HUDEP-2 (cell line): ENCODE results near the gene GSG1L.

Experiments used
- DNase-seq, 76 experiments: peaks; one replicate each; lab custom pipeline; 2025; ENCODE audit not compliant: unreplicated experiment in 76 of 76; lab: John Stamatoyannopoulos, UW

Gene GSG1L

DNA sequence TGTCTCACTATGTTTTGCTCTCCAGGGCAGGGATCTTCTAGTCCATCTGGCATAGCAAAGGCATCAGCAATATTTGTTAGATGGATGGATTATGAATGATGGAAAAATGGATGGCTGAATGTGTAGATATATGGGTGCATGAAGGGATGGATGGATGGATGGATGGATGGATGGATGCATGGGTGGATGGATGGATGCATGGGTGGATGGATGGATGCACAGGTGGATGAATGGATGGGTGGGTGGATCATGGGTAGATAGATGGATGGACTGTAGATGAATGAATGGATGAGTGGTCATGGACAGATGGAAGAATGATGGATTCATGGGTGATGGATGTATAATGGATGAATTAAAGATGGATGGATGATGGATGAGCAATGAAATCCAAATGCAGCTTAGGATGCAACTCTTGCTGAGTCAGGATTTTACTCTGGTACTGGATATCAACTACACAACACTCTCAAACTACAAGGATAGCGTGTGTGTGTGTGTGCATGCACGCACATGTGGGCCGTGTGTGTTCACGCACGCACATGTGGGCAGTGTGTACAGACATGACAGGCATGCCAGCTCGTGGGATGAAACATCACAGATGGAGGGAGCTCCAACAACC lies 34.0 kb downstream of the GSG1L start:
- no peak for DNase-seq

DNA sequence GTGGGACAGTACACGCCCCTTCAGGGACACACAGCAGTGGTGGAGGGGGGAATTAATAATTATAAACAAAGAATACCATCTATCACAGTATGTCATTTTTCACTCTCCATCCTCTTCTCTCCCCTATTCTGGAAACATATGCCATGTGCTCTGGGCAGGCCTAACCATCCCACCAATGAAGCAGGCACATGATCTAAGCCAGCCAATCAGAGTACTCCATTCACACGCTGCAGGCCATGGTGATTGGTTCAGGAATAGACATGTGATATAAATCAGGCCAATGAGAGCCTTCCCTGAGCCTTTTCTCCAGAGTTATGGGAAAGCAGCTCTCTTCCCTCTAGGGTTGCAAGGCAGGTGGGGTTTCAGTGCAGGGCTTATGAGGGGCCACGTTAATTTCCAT lies 36.5 kb downstream of the GSG1L start:
- DNase-seq, result no peak

DNA sequence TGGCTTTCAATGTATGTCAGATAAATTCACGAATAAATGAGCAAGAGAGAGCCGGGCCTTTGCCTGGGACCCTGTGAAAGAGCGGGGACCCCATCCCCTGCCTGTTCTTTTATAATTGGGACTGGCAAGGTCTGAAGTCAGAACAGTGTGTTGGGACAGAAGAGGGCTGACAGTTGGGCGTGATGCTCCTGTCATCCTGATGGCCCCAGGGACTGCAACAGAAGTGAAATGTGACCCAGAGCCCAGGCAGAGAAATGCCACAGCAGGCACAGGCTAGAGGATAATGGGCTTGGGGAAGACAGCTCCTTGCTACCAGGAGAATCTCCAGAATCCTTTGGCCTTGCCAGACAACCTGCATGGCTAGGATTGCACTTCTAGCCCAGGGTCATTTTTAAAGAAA lies 37.9 kb downstream of the GSG1L start:
- no peak for DNase-seq

DNA sequence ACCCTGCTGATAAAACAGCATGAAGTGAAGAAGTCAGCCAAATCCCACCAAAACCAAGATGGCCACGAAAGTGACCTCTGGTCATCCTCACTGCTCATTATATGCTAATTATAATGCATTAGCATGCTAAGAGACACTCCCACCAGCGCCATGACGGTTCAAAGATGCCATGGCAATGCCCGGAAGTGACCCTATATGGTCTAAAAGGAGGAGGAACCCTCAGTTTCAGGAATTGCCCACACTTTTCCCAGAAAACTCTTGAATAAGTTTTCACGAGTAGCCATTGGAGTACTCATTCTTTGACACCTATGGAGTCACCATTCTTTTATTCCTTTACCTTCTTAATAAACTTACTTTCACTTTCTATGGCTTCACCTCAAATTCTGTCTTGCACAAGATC lies 44.3 kb downstream of the GSG1L start:
- no peak for DNase-seq

DNA sequence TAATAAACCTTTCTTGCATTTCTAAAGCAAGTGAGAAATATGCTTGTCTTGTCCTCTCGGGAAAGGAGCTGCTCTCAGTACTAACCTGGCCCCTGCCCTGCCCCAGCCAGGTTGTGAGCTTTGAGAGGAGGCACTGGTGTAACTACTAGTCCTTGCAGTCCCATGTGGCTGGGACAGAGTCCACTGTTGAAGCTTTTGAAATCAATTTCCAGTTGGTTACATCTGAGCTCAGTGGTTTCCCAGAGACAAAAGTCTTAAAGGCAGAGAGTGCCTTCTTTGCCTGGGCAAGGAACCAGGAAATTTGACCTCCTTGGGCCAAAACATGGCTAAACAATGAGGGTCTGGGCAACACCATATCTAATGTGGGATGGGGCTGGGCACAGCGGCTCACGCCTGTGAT lies 48.7 kb downstream of the GSG1L start:
- no peak for DNase-seq

DNA sequence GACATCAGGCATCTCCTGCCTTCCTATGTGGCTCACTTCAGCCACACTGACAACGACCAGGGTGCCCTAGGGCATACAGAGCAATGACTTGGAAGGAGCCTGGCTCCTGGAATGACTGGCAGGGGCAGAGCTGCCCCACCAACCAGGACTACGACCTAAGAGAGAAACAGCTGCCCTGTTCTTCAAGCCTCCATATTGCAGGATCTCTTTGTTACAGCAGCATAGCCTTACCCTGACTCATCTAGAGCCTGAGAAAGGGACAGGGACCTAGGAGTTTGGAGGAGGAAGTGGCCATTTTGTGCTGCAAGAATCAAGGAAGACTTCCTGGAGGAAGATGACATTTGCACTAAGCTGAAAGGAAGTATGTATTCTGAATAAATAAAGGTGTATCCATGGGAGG lies 49.6 kb downstream of the GSG1L start:
- no peak for DNase-seq

DNA sequence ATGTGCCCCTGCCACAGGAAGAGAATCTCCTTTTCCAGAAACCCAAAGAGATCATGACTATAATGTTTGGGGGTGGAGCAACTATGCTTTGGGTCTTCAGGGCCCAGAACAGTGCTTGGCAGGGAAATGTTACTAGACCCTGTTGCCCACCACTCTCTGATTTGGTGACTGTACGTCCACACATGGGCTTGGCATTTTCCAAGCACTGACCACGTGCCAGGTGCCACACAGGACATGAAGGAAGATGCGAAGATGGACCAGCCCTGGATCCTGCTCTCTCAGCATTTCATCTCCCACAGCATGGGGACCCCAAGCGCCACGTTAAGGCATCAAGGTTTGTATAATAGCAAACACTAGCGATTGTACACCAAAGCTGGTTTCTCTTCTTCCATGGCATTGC lies 50.1 kb downstream of the GSG1L start:
- no peak for DNase-seq

DNA sequence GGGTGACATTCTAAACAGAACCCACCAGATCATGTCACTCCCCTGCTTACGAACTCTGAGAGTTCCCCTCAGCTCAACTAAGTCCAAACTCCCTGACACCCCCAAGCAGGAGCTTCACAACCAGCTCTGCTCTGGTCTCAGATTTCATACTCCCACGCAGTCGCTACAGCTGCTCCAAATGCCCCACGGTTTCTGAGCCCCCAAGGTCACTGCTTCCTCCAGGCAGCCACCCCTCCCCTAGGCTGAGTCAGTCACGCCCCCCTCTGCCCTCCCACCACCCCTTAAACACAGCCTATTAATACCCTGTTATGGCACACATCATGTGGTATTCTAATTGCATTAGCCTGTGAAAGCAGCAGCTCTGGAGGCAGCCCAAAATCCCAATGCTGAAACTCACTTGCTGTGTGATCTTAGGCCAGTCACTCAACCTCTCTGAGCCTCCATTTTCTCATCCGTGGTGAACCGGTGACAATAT lies 51.5 kb downstream of the GSG1L start:
- no peak for DNase-seq

DNA sequence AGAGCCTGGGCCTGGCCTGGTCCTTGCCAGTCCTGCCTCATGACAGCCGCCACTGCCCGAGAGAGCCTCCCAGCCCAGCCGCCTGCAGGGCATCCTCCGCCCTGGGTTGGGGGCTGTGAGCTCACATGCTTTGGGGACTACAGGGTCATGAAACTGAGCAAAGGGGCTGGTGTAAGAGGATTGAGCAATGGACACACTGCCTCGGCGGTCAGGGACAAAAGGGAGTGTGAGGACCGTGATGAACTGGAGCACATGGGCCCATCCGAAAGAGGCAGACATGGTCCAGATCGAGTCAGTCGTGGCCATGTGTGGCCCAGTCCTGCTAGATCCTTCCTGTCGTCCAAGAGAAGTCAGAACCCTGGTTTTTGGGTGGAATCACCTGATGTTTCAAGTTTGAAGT lies 52.3 kb downstream of the GSG1L start:
- DNase-seq, result no peak

DNA sequence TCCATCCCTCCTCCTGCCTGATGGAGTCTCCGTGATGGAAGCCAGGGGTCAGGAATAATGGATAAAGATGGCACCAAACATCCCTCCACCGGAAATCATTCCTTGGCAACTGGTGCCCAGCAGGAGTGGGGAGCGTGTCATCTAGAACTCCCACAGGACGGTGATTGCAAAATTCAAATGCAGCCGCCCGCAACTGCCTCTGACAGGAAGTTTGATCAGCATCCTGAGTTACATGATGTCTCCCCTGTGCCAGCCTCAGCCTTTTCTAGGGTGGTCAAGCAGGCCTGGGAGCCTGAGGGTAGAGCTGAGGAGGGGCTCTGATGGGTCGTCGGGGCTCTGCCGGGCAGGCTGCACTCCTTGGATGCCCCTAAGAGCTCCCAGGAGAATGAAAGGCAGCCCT lies 52.8 kb downstream of the GSG1L start:
- DNase-seq, result no peak

DNA sequence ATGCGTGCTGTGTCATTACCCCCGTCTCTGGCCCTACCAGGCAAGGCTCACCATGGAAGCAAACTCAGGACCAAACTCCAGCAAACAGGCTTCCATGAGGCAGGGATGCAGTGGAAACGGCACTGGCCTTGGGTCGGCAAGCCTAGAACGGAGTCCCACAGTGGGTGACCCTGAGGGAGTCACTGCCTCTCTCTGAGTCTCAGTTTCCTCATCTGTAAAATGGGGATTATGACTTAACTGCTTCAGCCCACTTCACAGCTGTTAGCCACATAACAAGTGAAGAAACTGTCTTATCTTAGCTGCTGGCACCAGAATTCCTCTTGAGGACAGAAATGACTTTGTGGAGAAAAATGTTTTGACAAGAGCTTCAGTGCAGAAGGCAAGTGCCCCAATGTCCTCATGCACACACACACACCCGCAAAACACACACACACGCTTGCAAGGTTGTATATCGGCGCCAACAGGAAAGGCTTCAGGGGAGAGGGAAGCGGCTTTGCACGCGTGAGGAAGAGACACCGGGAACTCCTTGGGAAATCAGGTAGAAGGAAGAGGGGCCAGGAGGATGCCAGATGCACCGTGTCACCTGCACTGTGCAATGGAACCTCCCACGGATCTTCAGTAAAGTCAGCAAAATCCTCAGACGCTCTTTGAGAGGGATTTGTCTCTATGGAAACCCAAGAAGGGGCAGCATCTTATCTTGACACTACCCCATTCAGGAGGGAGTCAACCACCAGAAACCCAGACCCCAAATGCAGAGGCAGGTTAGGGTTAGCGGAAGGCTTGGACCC lies 53.7 kb downstream of the GSG1L start:
- no peak for DNase-seq

DNA sequence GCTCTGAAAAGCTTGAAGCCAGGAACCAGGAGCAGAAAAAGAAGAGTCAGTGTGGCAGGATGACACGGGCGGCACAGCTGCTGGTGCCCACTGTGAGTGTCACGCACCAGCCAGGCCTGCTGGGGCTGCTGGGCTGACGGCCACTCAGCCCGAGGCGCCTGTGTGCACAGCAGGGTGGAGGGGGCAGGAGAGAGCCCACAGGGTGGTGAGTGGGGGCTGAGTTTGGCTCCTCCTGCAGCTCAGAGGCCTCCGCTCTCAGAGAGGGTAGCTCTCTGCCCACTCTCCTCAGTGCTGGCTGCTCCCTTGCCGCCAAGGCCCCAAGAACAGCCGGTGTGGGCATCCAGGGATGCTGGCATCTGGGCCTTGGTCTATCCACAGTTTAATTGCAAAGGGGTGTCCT lies 59.6 kb downstream of the GSG1L start:
- DNase-seq, result no peak

DNA sequence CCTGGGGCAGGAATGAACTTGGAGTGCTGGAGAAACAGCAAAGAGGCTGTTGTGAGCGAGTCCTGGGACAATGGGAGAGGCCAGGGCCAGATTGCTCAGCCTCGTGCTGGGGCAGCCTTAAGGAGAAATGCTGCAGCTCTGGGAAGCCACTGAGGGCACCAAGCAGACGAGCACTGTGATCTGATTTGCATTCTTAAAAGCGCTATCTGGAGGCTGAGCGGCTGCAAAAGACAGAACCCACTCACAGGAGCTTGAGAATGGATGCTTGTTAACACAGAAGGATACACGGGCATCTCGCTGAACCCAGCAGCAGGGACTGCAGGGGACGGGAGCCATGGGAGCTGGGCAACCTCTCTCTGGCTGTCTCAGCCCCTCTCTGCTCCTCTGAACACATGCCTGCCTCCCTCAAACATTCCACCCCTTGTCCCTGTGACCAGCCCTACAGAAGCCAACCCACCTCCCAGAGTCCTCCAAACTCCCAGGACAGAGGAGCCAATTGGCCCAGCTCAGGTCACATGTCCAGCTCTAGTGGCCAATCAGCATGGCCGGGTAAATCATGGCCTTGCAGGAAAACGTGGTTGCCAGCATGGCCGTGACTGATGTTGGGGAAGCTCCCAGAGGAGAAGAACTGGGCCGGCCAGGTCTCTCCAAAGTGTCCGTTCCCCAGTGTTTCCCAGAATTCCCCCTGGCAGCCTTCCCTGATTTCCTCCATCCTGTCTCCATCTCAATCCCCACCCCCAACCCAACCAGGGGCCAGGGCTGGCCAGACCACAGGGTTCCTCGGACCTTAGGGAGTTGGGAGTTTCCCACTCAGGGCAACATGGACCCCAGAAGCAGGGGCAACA lies 60.3 kb downstream of the GSG1L start:
- no peak for DNase-seq

DNA sequence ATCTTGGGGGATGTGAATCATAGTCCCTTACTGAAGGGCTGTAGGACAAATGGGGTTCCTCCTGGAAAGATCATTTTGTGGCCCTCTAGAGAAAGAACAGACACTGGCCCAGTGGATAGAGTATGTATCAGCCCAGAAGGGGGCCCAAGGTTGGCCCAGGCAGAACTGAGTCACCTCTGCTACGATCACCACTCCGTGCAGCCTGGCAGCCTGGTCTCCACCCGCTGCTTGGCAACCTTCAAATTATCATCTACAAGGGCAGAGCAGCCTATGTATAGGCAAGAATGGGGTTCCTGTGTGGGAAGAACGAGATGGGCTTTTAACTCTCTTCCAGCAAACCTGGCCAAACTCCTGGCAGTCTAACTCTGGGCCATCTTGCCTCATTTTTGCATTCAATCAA lies 61.9 kb downstream of the GSG1L start:
- no peak for DNase-seq

DNA sequence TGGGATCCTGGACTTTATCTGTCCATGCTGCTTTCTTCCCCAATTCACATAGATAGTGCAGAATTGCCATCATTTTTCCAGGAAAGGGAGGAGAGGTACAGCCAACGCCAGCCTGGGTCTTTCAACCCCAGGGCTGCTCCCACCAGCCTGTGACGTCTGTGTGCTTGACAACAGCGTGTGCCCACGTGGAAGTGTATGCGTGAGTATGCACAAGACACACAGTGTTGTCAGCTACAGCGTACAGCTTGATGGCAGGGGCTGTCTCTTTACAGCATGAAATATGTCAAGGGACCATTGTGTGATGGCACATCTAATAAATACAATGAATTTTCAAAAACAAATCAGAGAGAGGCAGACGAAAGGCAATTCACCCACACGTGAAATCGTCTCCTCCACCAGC lies 62.3 kb downstream of the GSG1L start:
- DNase-seq, result no peak

DNA sequence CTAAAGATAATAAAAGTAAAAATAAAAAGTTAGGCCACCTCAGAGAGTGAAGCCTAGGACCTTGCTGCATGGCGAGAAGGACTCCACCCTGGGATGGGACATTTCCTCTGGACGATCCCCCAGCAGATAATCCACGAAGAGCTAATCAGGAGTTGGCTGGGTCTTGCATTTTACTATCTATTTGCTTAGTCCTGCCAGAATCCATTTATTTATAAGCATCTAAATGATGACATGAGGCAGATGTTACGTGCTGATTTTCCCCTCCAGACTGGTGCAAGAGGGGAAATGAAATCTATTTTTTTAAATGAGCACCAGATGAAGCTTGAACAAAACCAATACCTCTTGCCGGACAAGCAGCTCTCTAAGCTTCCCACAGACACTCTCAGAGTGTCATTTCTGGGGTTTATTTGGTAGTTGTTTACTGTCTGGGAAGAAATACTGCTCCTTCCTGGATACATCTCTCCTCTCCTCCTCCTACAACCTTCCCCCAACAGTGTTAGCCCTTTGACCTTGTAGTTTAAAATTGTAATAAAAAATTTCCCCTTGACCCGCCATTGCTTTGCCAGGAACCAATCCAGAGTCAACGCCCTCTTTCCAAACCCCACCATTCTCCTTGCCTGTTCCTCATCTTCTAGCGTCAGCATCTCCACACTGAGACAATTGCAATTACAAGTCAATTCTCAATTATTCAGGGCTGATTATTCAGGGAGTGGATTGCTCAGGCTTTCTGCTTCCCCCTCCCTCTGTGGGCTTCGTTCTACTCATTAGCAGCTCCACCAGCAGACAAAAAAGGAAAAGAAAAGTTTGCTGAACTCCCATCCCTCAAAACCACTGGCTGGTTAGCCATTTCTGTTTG lies 63.0 kb downstream of the GSG1L start:
- no peak for DNase-seq

DNA sequence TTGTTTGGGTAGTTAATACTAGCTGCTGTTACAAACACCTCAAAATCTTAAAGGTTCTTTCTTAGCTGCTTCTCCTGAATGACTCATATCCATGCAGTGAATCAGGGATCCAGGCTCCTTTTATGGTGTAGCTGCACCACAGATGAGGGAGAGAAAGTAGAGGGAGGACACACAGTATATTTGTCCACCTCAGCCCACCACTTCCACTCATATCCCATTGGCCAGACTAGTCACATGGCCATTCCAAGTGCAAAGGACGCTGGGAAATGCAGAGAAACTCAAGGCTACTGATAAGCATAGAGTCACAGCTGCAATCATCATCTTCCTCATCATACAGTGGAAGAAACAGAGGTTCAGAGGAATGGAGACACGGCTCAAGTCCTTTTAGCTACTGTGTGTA lies 63.8 kb downstream of the GSG1L start:
- no peak for DNase-seq

DNA sequence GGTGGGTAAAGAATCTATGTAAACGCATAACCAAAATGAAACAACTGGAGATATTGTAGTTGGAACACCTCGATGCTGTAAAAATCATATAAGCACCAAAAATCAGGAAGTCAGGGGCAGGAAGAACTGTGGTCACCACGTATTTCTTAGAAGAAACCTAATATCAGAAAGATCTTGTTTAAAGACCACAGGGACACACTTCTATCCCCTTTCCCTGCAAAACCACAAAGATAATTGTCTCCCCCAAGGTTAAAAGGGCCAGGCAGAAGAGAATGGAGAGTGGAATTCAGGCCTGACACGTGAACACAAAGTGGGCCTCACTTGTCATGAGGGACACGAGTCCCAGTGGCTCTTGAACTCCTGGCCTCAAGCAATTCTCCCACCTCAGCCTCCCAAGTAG lies 68.1 kb downstream of the GSG1L start:
- no peak for DNase-seq

DNA sequence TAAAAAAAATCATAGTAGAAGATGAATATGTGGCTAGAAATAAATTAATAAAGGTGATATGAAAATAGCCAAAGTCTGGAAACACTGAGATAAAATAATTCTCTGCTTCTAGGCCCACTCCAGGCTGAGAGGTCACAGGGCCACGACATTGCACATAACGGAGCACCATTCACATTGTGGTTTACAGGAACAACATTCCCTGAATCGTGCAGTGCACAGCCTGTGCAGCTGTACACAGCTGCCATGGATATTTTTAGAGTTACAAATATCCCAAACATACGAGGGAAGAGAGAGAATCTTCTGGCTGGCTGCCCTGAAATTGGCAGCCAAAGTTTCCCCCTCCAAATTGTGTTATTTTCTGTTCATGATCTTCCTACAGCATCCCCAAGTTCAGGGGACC lies 68.8 kb downstream of the GSG1L start:
- DNase-seq, result no peak

DNA sequence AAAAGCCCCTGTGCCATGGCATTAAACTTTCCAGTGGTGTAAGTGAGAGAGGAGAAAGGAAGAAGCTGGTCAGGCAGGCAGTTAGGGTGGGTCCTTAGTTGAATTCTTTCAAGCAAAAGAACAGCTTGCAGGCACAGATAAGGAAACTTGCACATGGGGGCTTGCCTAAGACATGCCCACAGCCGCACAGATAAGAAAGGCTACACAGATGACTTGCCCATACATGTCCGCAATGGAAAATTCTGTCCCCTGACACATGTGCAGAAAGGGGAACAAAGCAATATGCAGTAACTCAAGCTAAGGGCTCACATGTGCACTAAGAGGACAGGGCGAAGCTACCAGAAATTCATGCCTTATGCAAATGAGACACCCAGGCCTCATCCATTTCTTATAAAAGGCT lies 69.9 kb downstream of the GSG1L start:
- DNase-seq, result peak in 22 of 76 experiments; percentile 6 to 70 (median 28)

DNA sequence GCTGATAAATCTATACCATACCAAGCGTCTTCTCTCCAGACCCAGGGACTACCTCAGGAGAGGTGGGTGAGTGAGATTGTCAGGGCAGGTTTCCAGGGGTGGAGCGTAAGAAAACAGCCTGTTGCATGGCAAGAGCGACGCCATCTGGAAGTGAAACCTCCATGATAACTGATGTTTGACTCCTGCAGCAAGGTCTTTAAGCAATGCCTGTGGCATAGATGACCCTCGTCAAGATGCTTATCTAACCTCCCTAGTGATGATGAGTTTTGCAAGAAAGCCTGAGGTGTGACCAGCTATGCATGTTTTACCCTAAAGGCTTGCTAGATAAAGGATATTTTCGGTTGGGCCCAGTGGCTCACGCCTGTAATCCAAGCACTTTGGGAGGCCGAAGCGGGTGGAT lies 71.6 kb downstream of the GSG1L start:
- no peak for DNase-seq
